Transverse colon (tissue), 4 donors: Measurements from ENCODE around the gene DICER1. TPM values are rescaled to one million over a fixed set of nuclear protein-coding genes. Genes with fewer than 3 reads are reported as not detected.
"Not testable (repeated sequence)": the region's sequence is repeated elsewhere in the genome, so short reads cannot be mapped to it uniquely, and the experiment has no call there.

Experiments used
- DNase-seq: peaks from one replicate; pipeline ENCODE4 v3.0.0-alpha.2; 2019
- H3K27ac ChIP-seq, 4 donors: fragments of 200-600 bp; sonication (generic); 2 replicates each; pipeline ENCODE4 v1.5.1; 2016 to 2018; ENCODE audit warnings: inconsistent platforms in 4 of 4
- H3K27me3 ChIP-seq: fragments of 200-600 bp; sonication (generic); 2 replicates; pipeline ENCODE4 v1.5.1; 2017; ENCODE audit warnings: inconsistent platforms
- H3K36me3 ChIP-seq, 4 donors: fragments of 200-600 bp; sonication (generic); 2 replicates each; pipeline ENCODE4 v1.5.1; 2017 to 2019; ENCODE audit warnings: inconsistent platforms in 4 of 4
- H3K4me1 ChIP-seq, 4 donors: fragments of 200-600 bp; sonication (generic); 2 replicates each; pipeline ENCODE4 v1.5.1; 2017 to 2020; ENCODE audit warnings: inconsistent platforms in 4 of 4
- H3K4me3 ChIP-seq, 4 donors: fragments of 200-600 bp; sonication (generic); 1 replicate in 1 of 4; 2 replicates in 3 of 4; pipeline versions ENCODE4 v1.5.1 to v1.6.1; 2017 to 2019; ENCODE audit warnings: inconsistent platforms in 4 of 4
- H3K9me3 ChIP-seq, 2 donors: fragments of 200-600 bp; sonication (generic); 2 replicates each; pipeline ENCODE4 v1.5.1; 2017 to 2019; ENCODE audit warnings: inconsistent platforms in 2 of 2
- EP300 ChIP-seq: sonication (generic); formaldehyde crosslinking; IDR thresholded peaks from one replicate; pipeline ENCODE4 v1.6.1; 2017; ENCODE audit warnings: antibody characterized with exemption, low read depth
- POLR2A ChIP-seq: fragments of 450-650 bp; IDR thresholded peaks from one replicate; pipeline ENCODE4 v1.6.1; 2016; ENCODE audit warnings: antibody characterized with exemption, mild to moderate bottlenecking, moderate library complexity
- POLR2AphosphoS5 ChIP-seq, 3 donors: sonication (generic); formaldehyde crosslinking; IDR thresholded peaks; one replicate each; pipeline ENCODE4 v1.6.1; 2016; ENCODE audit warnings: antibody characterized with exemption in 3 of 3
- whole genome bisulfite sequencing, 2 donors: methylation state at CpG; one replicate each; pipeline ENCODE4 v1.1.5; 2018; ENCODE audit warnings: low coverage in 1 of 2; 5-methylcytosine and 5-hydroxymethylcytosine counted together
- in situ Hi-C, 4 donors: fragments of 200-750 bp; cut with MboI; loops; one replicate each; pipeline versions ENCODE4 v1.15.0 to v1.15.1; 2017; ENCODE audit warnings: low sequenced_read_pairs in 3 of 4, low pct_ligation_motif_present in 1 of 4, low pct_unique_long_range_greater_than_20kb in 1 of 4
- intact Hi-C: fragments of 100-400 bp; cut with DNase I; formaldehyde crosslinking; loops from one replicate; pipeline ENCODE4 v1.15.1; 2023; ENCODE audit warnings: low total_unique reads
- total RNA-seq, 4 donors: library from RNA; depleted of rRNA; stranded (reverse); fragments of >200 nt; gene quantifications; one replicate each; pipeline ENCODE4 v1.1.0, GENCODE V29; 2016
- TF ChIP-seq, protein P1 (sequence below), 5 experiments: fragments of 200-600 bp in 3 of 5; fragments of 450-650 bp in 2 of 5; sonication (generic) in 3 of 5; IDR thresholded peaks; 1 replicate in 2 of 5; 2 replicates in 3 of 5; pipeline ENCODE4 v1.5.1; 2016 to 2017; ENCODE audit warnings: antibody characterized with exemption in 5 of 5, inconsistent platforms in 3 of 5, mild to moderate bottlenecking in 2 of 5, moderate library complexity in 1 of 5

DICER1 gene, protein sequence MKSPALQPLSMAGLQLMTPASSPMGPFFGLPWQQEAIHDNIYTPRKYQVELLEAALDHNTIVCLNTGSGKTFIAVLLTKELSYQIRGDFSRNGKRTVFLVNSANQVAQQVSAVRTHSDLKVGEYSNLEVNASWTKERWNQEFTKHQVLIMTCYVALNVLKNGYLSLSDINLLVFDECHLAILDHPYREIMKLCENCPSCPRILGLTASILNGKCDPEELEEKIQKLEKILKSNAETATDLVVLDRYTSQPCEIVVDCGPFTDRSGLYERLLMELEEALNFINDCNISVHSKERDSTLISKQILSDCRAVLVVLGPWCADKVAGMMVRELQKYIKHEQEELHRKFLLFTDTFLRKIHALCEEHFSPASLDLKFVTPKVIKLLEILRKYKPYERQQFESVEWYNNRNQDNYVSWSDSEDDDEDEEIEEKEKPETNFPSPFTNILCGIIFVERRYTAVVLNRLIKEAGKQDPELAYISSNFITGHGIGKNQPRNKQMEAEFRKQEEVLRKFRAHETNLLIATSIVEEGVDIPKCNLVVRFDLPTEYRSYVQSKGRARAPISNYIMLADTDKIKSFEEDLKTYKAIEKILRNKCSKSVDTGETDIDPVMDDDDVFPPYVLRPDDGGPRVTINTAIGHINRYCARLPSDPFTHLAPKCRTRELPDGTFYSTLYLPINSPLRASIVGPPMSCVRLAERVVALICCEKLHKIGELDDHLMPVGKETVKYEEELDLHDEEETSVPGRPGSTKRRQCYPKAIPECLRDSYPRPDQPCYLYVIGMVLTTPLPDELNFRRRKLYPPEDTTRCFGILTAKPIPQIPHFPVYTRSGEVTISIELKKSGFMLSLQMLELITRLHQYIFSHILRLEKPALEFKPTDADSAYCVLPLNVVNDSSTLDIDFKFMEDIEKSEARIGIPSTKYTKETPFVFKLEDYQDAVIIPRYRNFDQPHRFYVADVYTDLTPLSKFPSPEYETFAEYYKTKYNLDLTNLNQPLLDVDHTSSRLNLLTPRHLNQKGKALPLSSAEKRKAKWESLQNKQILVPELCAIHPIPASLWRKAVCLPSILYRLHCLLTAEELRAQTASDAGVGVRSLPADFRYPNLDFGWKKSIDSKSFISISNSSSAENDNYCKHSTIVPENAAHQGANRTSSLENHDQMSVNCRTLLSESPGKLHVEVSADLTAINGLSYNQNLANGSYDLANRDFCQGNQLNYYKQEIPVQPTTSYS (N-terminal part only)
- total RNA-seq: 100 to 1,000 TPM in 1 of 4 donors, 10 to 100 TPM in 3; 45.6 to 102 (median 71.4) TPM

DNA sequence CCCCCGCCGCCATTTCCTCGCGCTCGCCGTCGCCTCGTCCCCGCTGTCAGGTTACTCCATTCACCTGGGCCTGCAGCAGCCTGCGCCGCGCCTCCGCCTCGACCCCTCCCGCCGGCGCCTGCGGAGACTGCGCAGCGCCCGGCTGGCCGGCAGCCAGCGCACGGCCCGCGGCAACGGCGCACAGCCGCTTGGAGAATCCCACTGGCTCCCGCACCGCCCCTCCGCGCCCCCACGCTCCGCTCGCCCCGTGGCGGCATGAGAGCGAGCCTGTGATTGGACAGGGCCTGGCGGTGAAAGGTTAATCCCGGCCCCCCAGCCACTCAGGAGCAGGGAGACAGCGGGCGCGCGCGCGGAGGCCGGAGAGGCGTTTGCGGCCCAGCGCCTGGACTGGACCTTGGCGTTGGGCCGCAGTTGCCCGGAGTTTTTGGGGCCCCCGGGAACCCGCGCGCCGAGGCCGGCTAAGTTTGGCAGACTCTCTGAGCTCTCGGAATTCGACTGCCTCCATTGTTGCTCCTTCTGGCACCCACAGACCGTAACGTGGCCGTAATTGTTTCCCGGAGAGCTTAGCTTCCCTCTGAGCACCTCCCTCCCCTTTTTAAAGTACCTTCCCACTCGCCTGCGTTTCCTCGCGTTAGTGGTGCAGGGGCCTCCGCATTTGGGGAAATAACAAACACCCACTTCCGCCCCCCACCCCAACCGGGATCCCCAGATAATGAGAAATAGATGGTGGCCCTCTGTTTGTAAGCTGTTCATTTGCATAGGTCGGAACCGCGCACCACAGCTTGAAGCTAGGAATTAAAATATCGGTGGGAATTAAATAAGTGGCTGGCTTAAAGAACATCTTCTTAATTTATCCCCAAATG, at the start of gene DICER1:
DICER1 (minus strand) TSS at position 203 of the 863 bp plus-strand sequence. CDS start 24,071 bp downstream, outside the sequence.
- DNase-seq: peak; percentile 98
- H3K9me3 ChIP-seq: no peaks in the 10 kb centered on the region
- no peaks in the 10 kb centered on the region for H3K36me3 ChIP-seq
- TF ChIP-seq EP300 (no peak), POLR2A (peak; percentile 70), POLR2AphosphoS5 (IDR thresholded peaks at IDR 0.05) (peak in 2 of 3 donors; percentile 71 to 74)
- TF ChIP-seq, protein P1, sequence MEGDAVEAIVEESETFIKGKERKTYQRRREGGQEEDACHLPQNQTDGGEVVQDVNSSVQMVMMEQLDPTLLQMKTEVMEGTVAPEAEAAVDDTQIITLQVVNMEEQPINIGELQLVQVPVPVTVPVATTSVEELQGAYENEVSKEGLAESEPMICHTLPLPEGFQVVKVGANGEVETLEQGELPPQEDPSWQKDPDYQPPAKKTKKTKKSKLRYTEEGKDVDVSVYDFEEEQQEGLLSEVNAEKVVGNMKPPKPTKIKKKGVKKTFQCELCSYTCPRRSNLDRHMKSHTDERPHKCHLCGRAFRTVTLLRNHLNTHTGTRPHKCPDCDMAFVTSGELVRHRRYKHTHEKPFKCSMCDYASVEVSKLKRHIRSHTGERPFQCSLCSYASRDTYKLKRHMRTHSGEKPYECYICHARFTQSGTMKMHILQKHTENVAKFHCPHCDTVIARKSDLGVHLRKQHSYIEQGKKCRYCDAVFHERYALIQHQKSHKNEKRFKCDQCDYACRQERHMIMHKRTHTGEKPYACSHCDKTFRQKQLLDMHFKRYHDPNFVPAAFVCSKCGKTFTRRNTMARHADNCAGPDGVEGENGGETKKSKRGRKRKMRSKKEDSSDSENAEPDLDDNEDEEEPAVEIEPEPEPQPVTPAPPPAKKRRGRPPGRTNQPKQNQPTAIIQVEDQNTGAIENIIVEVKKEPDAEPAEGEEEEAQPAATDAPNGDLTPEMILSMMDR (IDR thresholded peaks at IDR 0.05): no peak
- H3K27me3 ChIP-seq: no peaks in the 10 kb centered on the region
- H3K4me3 ChIP-seq: peak within 1 kb of the TSS; percentile 53 to 96 (median 74)
- peak within 1 kb of the TSS; percentile 93 to 96 (median 96) for H3K27ac ChIP-seq
- 0% methylated on average over 3 to 60 of the region's 77 CpGs for WGBS, 2 donors
- H3K4me1 ChIP-seq: peaks cover 19 to 44% (median 35%) of the 10 kb centered on the region in 4 donors
- in situ Hi-C loops: no loop called here
- intact Hi-C loops: no loop called here

DNA sequence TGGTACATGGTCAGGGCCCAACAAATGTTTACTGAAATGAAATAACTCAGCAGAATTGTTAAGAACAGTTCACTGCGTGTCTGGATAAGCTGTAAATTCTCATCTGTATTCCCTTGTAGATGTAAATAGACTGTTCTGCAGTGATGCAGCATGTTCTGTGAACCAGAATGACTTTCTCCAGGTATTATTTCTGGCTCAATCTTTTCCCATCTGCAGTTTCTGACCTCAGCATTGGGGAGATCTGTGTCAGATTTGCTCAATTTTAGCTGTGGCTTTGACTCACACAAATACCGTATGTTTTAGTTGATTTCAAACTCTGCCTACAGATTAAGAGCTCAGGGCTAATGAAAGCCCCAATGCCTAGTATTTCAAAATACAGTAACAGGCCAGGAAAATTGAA, 49.2 kb upstream of the DICER1 start:
- no peaks in the 10 kb centered on the region for H3K27me3 ChIP-seq
- in situ Hi-C loops: no loop called here
- 77 to 80% methylated on average over 1 to 2 of the region's 2 CpGs for WGBS, 2 donors

DNA sequence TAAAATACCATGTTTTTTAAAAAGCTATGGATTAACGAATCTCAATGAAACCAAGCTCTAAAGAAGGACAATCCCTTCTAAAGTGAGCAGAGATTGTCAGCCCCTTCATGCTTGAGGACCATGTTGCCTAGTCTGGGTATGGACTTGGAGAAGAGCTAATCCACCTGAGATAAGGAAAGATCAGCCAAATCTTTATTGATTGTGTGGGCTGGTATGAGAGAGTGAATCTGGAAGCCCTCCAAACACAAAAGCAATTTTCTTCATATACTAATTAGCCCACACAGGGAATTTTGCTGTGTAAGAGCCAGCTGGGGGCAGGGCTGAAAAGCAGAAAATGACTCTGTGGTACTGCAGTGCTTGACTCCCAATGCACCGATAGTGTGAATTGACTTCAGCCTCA, 47.4 kb upstream of the DICER1 start:
- no peaks in the 10 kb centered on the region for H3K4me1 ChIP-seq
- H3K36me3 ChIP-seq: peaks cover 0 to 23% (median 9%) of the 10 kb centered on the region in 4 donors
- intact Hi-C loops: no loop called here
- H3K27me3 ChIP-seq: no peaks in the 10 kb centered on the region
- in situ Hi-C loops: no loop called here
- H3K27ac ChIP-seq: no peak overlapping the region
- DNase-seq: no peak
- no peak overlapping the region for H3K4me3 ChIP-seq
- peaks cover 0 to 5% of the 10 kb centered on the region in 2 donors for H3K9me3 ChIP-seq
- 84 to 86% methylated on average over 1 to 2 of the region's 2 CpGs for WGBS, 2 donors
- TF ChIP-seq POLR2AphosphoS5 (IDR thresholded peaks at IDR 0.05) (no peak), POLR2A (no peak), EP300 (no peak)
- TF ChIP-seq, protein P1 (IDR thresholded peaks at IDR 0.05): no peak

More for the DNA sequence above, 49.2 kb upstream of the DICER1 start:
- H3K4me1 ChIP-seq: no peaks in the 10 kb centered on the region
- TF ChIP-seq EP300 (no peak), POLR2AphosphoS5 (IDR thresholded peaks at IDR 0.05) (no peak), POLR2A (no peak)
- TF ChIP-seq, protein P1 (IDR thresholded peaks at IDR 0.05): no peak
- H3K36me3 ChIP-seq: peaks cover 0 to 23% (median 9%) of the 10 kb centered on the region in 4 donors
- H3K27ac ChIP-seq: no peak overlapping the region
- H3K4me3 ChIP-seq: no peak overlapping the region
- H3K9me3 ChIP-seq: peaks cover 0 to 5% of the 10 kb centered on the region in 2 donors
- intact Hi-C loops: no loop called here
- DNase-seq: no peak

DNA sequence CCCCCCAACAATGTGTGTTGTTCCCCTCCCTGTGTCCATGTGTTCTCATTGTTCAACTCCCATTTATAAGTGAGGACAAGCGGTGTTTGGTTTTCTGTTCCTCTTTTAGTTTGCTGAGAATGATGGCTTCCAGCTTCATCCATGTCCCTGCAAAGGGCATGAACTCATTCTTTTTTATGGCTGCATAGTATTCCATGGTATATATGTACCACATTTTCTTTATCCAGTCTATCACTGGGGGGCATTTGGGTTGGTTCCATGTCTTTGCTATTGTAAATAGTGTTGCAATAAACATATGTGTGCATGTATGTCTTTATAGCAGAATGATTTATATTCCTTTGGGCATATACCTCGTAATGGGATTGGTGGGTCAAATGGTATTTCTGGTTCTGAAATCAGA, 44.4 kb upstream of the DICER1 start:
- intact Hi-C loops: not testable (repeated sequence)
- WGBS, 2 donors: 91 to 95% methylated on average over 2 of the region's 2 CpGs

More for the DNA sequence above, 44.4 kb upstream of the DICER1 start:
- H3K4me3 ChIP-seq, H3K4me1 ChIP-seq, H3K27ac ChIP-seq, DNase-seq, H3K9me3 ChIP-seq, H3K27me3 ChIP-seq, in situ Hi-C loops: not testable (repeated sequence)
- peaks cover 0 to 18% (median 9%) of the 10 kb centered on the region in 4 donors for H3K36me3 ChIP-seq
